HL-60 (cell line): ENCODE measurements around the gene ARMC7.

ENCODE experiments used
- DNase-seq, 2 experiments: peaks; one replicate each; pipeline ENCODE4 v3.0.0-alpha.2; 2010 to 2020; ENCODE audit warnings: low read depth in 1 of 2, low spot score in 1 of 2
- H3K27ac ChIP-seq: fragments of 250-450 bp; sonication (Bioruptor Pico); replicated peaks from 2 replicates; pipeline ENCODE4 v1.5.1; 2020; ENCODE audit warnings: mild to moderate bottlenecking, moderate library complexity
- H3K27me3 ChIP-seq: fragments of 250-450 bp; sonication (Bioruptor Pico); 2 replicates; pipeline ENCODE4 v1.5.1; 2021; ENCODE audit warnings: mild to moderate bottlenecking, moderate library complexity; ENCODE audit not compliant: insufficient read depth, poor library complexity, severe bottlenecking
- H3K4me3 ChIP-seq: replicated peaks from 2 replicates; pipeline ENCODE4 v1.5.1; 2011; ENCODE audit warnings: mild to moderate bottlenecking, control low read depth, low read length; ENCODE audit not compliant: insufficient read depth
- GABPA ChIP-seq: IDR thresholded peaks from 2 replicates; pipeline ENCODE4 v1.6.1; 2012; ENCODE audit warnings: low read depth
- POLR2AphosphoS5 ChIP-seq: IDR thresholded peaks from 2 replicates; pipeline ENCODE4 v1.6.1; 2012; ENCODE audit warnings: low read depth
- SPI1 ChIP-seq: IDR thresholded peaks from 2 replicates; pipeline ENCODE4 v1.6.1; 2012; ENCODE audit warnings: low read depth, mild to moderate bottlenecking, borderline replicate concordance
- TF ChIP-seq, protein P1 (sequence below): IDR thresholded peaks from 2 replicates; pipeline ENCODE4 v1.6.1; 2012; ENCODE audit warnings: low read depth; ENCODE audit not compliant: insufficient replicate concordance
- TF ChIP-seq, protein P2 (sequence below): IDR thresholded peaks from one replicate; pipeline ENCODE4 v1.5.1; 2011; ENCODE audit warnings: low read length, control low read depth, inconsistent platforms; ENCODE audit not compliant: insufficient read depth

Gene ARMC7

DNA sequence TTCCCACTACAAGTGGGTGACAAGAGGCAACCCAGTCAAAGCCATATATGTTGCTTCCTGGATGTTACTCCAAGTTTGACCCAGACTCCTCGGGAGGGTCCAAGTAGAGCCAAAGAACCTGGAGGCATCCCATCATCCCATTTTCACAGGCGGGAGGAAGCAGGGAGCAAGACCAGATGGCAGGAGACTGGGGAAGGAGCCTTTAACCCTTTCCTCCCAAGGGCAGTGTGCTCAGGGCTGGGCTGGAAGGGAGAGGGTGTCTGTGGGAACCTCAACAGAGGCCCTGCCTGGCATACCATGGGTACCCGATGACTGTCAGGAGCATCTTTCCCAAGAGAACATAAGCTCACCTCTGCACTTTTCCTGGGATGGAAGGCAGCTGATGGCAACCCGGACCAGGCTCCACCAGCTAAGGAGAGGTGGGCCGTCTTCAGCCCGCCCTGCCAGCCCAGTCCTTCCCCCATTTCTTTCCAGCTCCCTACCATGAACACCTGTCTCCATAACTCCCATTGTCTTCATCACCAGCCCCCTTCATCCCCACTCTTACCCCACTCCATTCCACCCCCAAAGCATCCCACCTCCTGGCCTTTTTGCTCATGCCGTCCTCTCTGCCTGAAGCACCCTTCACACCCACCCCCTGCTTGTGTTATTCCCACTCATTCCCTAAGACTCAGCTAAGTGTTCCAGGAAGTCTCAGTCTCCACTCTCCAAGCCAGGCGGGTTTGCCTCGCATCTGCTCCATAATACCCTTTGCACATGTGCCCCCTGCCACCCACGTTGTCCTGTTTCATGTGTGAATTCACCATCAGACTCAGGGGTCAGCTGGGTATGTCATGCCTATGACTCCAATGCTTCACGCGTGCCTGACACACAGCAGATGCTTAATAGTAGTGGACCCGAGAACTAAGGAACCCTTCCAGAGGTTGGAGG, 27.9 kb upstream of the ARMC7 start:
- no peak for TF ChIP-seq SPI1
- TF ChIP-seq, protein P1, sequence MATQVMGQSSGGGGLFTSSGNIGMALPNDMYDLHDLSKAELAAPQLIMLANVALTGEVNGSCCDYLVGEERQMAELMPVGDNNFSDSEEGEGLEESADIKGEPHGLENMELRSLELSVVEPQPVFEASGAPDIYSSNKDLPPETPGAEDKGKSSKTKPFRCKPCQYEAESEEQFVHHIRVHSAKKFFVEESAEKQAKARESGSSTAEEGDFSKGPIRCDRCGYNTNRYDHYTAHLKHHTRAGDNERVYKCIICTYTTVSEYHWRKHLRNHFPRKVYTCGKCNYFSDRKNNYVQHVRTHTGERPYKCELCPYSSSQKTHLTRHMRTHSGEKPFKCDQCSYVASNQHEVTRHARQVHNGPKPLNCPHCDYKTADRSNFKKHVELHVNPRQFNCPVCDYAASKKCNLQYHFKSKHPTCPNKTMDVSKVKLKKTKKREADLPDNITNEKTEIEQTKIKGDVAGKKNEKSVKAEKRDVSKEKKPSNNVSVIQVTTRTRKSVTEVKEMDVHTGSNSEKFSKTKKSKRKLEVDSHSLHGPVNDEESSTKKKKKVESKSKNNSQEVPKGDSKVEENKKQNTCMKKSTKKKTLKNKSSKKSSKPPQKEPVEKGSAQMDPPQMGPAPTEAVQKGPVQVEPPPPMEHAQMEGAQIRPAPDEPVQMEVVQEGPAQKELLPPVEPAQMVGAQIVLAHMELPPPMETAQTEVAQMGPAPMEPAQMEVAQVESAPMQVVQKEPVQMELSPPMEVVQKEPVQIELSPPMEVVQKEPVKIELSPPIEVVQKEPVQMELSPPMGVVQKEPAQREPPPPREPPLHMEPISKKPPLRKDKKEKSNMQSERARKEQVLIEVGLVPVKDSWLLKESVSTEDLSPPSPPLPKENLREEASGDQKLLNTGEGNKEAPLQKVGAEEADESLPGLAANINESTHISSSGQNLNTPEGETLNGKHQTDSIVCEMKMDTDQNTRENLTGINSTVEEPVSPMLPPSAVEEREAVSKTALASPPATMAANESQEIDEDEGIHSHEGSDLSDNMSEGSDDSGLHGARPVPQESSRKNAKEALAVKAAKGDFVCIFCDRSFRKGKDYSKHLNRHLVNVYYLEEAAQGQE, result no peak
- TF ChIP-seq, protein P2, sequence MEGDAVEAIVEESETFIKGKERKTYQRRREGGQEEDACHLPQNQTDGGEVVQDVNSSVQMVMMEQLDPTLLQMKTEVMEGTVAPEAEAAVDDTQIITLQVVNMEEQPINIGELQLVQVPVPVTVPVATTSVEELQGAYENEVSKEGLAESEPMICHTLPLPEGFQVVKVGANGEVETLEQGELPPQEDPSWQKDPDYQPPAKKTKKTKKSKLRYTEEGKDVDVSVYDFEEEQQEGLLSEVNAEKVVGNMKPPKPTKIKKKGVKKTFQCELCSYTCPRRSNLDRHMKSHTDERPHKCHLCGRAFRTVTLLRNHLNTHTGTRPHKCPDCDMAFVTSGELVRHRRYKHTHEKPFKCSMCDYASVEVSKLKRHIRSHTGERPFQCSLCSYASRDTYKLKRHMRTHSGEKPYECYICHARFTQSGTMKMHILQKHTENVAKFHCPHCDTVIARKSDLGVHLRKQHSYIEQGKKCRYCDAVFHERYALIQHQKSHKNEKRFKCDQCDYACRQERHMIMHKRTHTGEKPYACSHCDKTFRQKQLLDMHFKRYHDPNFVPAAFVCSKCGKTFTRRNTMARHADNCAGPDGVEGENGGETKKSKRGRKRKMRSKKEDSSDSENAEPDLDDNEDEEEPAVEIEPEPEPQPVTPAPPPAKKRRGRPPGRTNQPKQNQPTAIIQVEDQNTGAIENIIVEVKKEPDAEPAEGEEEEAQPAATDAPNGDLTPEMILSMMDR, result no peak
- TF ChIP-seq GABPA, result no peak
- no peak for TF ChIP-seq POLR2AphosphoS5
- no peak overlapping the region for H3K4me3 ChIP-seq
- no peaks in the 10 kb centered on the region for H3K27me3 ChIP-seq
- no peak for DNase-seq
- no peak overlapping the region for H3K27ac ChIP-seq

DNA sequence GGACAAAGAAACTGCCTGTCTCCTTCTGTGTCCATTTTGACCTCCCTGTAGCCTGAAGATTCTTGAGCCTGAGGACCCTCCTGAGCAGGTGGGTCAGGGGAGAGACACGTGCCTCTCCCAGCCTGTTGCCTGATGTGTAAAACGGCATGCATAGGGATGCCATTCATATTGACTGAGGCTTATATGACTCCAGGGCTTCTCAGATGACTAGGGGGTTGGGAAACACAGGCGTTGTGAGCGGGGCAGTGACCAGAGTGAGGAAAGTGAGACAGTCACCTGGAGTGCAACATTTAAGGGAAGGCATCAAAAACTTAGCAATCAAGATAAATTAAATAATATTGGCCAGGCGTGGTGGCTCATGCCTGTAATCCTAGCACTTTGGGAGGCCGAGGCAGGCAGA, 27.1 kb upstream of the ARMC7 start:
- DNase-seq, result no peak
- TF ChIP-seq POLR2AphosphoS5, result no peak
- TF ChIP-seq, protein P2, result no peak
- TF ChIP-seq, protein P1, result no peak
- TF ChIP-seq GABPA, result no peak
- TF ChIP-seq SPI1, result no peak
- H3K27ac ChIP-seq, result no peak overlapping the region
- no peak overlapping the region for H3K4me3 ChIP-seq
- H3K27me3 ChIP-seq, result no peaks in the 10 kb centered on the region

DNA sequence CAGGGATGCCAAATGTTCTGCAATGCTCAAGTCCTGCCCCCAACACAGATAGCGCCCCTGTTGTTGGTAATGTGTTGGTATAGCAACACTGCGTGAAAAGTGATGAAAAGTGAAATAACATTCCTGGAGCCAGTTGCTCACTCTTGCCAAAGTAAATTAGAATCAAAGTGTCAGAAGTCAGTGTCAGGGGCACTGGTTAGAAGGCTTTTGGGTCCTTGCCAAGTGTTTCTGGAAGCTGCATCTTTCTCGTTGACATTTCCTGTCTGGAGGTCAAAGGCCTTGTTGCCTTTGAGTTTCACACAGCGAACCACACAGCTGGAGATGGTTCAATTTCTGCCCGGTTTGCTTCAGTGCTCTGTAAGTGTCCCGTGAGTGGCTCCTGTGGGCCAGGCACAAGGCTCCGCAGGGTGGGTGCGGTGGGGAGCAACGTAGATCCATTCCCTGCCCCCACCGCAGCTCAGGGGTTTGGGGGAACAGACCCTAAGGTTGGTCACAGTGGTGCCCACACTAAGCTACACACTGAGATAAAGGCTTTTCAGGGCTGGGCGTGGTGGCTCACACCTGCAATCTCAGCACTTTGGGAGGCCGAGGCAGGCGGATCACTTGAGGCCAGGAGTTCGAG, 25.6 kb upstream of the ARMC7 start:
- Histone ChIP-seq H3K4me3 (no peak overlapping the region), H3K27me3 (no peaks in the 10 kb centered on the region), H3K27ac (no peak overlapping the region)
- DNase-seq, result no peak
- no peak for TF ChIP-seq GABPA
- TF ChIP-seq, protein P1, result no peak
- no peak for TF ChIP-seq POLR2AphosphoS5
- TF ChIP-seq SPI1, result no peak
- TF ChIP-seq, protein P2, result no peak
